GM12891 (cell line): ENCODE results near the gene ABCC1.
"Not testable (repeated sequence)": the region's sequence is repeated elsewhere in the genome, so short reads cannot be mapped to it uniquely, and the experiment has no call there.

Experiments used
- DNase-seq: peaks from one replicate; pipeline ENCODE4 v3.0.0; 2011; ENCODE audit warnings: low spot score; ENCODE audit not compliant: insufficient read length
- FAIRE-seq: peaks from 2 replicates; lab custom pipeline; 2011; peaks lifted over from hg19 to GRCh38; lab: Jason Lieb, UNC
- PAX5 ChIP-seq: IDR thresholded peaks from 2 replicates; pipeline ENCODE4 v1.6.1; 2011; ENCODE audit warnings: low read length, moderate library complexity, mild to moderate bottlenecking; ENCODE audit not compliant: insufficient read depth, severe bottlenecking
- POLR2A ChIP-seq: IDR thresholded peaks from 2 replicates; pipeline ENCODE4 v1.6.1; 2011; ENCODE audit warnings: low read depth, low read length, control low read depth
- POLR2AphosphoS5 ChIP-seq: IDR thresholded peaks from 2 replicates; pipeline ENCODE4 v1.6.1; 2011; ENCODE audit warnings: low read depth, low read length, control low read depth
- POU2F2 ChIP-seq: IDR thresholded peaks from 2 replicates; pipeline ENCODE4 v1.6.1; 2011; ENCODE audit warnings: low read depth, mild to moderate bottlenecking, control low read depth, low read length, moderate library complexity
- SPI1 ChIP-seq: IDR thresholded peaks from 2 replicates; pipeline ENCODE4 v1.6.1; 2011; ENCODE audit warnings: low read depth, low read length, control low read depth
- TAF1 ChIP-seq: IDR thresholded peaks from 2 replicates; pipeline ENCODE4 v1.6.1; 2011; ENCODE audit warnings: low read depth, low read length, control low read depth

The ABCC1 gene

GRCh38 chr16:15975172-15975571, 25.8 kb downstream of the ABCC1 start:
- DNase-seq (no peak), FAIRE-seq (no peak)
- no peak for TF ChIP-seq SPI1
- TF ChIP-seq POU2F2: no peak
- no peak for TF ChIP-seq PAX5
- no peak for TF ChIP-seq POLR2AphosphoS5
- TF ChIP-seq TAF1: no peak
- TF ChIP-seq POLR2A: no peak

- FAIRE-seq (no peak), DNase-seq (no peak)
- TF ChIP-seq POLR2A: no peak
- TF ChIP-seq POLR2AphosphoS5: no peak
- TF ChIP-seq SPI1: no peak
- TF ChIP-seq POU2F2: no peak
- TF ChIP-seq PAX5: no peak
- TF ChIP-seq TAF1: no peak
Observed at GRCh38 chr16:15976225-15976812, 26.9 kb downstream of the ABCC1 start.

GRCh38 chr16:15976929-15977637, 27.7 kb downstream of the ABCC1 start:
- no peak for DNase-seq
- TF ChIP-seq POLR2A (no peak), POLR2AphosphoS5 (no peak), SPI1 (no peak), PAX5 (no peak), POU2F2 (no peak), TAF1 (no peak)
- no peak for FAIRE-seq

- DNase-seq: no peak
- no peak for FAIRE-seq
- TF ChIP-seq POLR2A: no peak
- TF ChIP-seq POLR2AphosphoS5: no peak
- no peak for TF ChIP-seq TAF1
Observed at GRCh38 chr16:15979801-15980200, 30.4 kb downstream of the ABCC1 start.

- FAIRE-seq (no peak), DNase-seq (no peak)
Observed at GRCh38 chr16:15980329-15980728, 30.9 kb downstream of the ABCC1 start.

GRCh38 chr16:15981382-15981781, 32.0 kb downstream of the ABCC1 start:
- no peak for DNase-seq
- no peak for TF ChIP-seq SPI1
- no peak for FAIRE-seq

More at GRCh38 chr16:15980329-15980728, 30.9 kb downstream of the ABCC1 start:
- TF ChIP-seq TAF1: no peak
- no peak for TF ChIP-seq PAX5
- no peak for TF ChIP-seq POU2F2
- no peak for TF ChIP-seq SPI1

- not testable (repeated sequence) for DNase-seq, FAIRE-seq
Observed at GRCh38 chr16:15982194-15982915, 32.9 kb downstream of the ABCC1 start.

- TF ChIP-seq POU2F2 (no peak), SPI1 (no peak), PAX5 (no peak)
- DNase-seq: no peak
- no peak for FAIRE-seq
Observed at GRCh38 chr16:15983898-15984297, 34.5 kb downstream of the ABCC1 start.

GRCh38 chr16:15985144-15985543, 35.7 kb downstream of the ABCC1 start:
- FAIRE-seq (no peak), DNase-seq (no peak)
- TF ChIP-seq PAX5: no peak
- no peak for TF ChIP-seq TAF1
- no peak for TF ChIP-seq POU2F2
- TF ChIP-seq SPI1: no peak
- no peak for TF ChIP-seq POLR2AphosphoS5
- no peak for TF ChIP-seq POLR2A

- TF ChIP-seq PAX5: no peak
- TF ChIP-seq TAF1: no peak
- no peak for TF ChIP-seq POU2F2
- no peak for TF ChIP-seq SPI1
- no peak for TF ChIP-seq POLR2A
- FAIRE-seq: no peak
- DNase-seq: no peak
Observed at GRCh38 chr16:15986261-15986660, 36.8 kb downstream of the ABCC1 start.
